Activated CD4-positive, alpha-beta T cell treated with anti-CD3 and anti-CD28 coated beads for 48 hours (primary cell): ENCODE results near the gene C22orf39.
A peak's percentile ranks its signal among the peaks of the same experiment; 100 is the strongest.
"Not testable (repeated sequence)": the region's sequence is repeated elsewhere in the genome, so short reads cannot be mapped to it uniquely, and the experiment has no call there.

ENCODE experiments used
- DNase-seq: peaks from one replicate; pipeline ENCODE4 v3.0.0-alpha.2; 2020

The C22orf39 gene

DNA sequence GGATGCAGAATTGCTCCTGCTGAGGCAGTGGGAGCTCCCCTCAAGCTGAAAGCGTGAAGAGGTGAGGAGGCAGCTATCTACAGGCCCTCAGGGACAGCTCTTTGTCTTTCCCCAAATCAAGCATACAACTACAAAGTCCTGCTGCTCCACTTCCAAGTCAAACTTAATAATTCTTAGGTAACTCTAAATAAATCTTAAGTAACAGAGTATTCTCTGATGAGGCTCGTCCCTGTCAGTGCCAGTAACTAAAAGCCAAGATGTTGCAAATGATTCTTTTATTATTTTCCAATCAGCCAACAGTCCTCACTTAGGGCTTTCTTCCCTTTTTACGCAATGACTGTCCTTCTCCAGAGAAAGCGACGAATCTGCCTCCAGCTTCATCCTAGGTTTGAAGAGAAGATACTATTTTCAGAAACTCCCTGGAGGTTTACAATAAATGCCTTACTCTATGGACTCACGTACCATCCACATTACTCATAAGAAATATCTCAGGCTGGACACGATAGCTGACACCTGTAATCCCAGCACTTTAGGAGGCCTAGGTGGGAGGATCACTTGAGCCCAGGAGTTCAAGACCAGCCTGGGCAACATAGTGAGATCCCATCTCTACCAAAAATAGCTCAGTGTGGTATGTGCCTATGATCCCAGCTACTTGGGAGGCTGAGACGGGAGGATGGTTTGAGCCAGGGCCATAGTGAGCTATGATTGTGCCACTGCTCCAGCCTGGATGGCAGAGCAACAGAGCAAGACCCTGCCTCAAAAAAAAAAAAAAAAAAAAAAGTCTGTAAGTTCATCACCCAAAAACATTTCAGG, 3.1 kb upstream of the C22orf39 start:
- DNase-seq = no peak

DNA sequence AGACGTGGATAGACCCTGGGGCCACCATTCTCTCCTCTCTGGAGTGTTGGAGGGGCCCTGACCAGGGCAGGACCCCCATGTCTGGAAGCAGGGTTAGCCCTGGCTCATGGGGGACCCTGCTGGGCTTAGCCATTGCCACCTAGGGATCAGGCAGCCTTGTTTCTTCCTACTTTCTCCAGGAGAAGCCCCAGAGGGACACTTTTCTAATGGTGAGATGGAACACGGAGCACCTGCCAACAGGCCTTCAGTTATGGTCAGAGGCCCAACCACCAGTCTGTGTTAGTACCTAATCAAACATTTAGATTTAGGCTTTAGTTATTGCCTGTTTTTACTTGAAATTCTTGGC, 1.9 kb upstream of the C22orf39 start:
- no peak for DNase-seq

DNA sequence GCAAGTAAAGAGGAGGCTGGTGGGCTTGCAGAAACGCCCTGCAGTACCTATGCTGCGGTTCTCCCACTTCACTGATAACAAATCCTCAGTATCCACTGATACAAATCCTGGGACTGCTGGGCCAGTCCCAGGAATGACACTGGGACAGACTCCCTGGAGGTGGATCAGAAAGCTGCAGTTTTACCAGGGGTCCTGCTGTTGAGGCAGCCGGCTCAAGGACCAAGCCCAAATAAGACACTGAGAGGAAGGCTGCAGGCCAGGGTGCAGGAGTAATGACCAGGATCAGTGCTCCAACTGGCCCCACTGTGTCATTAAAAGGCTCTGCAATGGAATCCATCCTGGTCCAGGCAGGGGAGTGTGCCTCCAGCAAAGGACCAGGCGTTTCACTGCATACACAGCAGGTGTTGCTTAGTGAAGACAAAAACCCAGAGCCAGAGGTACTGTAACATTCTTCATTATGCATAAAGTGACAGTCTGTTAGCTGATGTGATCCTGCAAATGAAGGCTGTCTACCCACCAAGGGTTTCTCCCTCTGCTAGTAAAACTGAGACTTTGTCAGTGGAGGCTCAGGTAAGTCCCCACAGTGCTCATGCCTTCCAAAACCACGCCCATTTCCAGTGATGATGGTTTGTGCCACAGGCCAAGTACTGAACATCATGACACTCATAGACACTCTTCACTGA, 1.4 kb upstream of the C22orf39 start:
- peak; percentile 76 for DNase-seq

DNA sequence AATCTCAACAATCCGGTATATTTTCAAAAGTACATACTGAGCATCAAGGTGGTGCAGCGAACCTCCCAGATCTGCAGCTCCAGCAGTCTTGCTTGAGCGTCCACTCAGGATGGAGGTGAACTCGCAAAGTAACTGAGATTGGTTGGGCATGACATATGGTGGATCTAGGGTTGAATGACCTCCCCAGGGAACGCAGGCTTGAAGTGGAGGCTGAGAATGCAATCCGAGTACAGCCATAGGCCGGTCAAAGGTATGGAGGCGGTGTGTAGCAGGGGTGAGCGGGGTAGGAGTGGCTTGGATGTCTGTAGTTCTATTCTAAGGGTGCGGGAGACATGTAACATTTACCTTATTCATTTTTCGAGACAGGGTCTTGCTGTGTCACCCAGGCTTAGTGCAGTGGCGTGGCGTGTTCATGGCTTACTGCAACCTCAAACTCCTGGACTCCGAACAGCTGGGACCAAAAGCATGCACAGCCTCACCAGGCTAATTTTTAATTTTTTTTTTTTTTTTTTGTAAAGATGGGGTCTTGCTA, 631 bp upstream of the C22orf39 start:
- peak; percentile 35 for DNase-seq

DNA sequence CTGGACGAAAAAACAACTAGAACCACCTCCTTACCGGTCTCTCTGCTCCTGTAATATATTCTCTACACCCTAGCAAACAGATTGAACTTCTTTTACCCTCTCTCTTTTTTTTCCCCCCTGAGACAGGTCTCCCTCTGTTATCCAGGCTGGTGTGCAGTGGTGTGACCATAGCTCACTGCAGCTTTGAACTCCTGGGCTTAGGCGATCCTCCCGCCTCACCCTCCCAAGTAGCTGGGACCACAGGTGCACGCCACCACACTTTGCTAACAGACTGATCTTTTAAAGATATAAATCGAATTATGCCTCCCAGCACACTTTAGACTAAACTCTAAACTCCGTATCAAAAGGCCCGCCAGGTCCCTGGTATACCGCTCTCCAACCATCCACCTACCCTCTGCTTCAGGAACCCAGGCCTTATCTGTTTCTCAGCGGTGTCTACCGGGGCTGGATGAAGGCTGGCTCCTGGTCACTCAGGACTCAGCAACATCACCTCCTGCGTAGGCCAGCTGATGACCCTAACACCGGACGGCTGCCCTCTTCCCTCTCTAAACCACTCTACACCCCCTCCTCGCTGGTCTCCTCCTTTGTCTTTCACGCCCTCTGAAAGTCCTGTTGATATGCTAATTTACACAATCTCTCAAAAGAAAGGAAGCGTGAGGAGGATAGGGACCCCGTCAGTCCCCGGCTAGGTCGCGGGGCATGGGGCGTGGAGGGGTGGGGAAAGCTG, 745 bp downstream of the C22orf39 start:
- DNase-seq = no peak

DNA sequence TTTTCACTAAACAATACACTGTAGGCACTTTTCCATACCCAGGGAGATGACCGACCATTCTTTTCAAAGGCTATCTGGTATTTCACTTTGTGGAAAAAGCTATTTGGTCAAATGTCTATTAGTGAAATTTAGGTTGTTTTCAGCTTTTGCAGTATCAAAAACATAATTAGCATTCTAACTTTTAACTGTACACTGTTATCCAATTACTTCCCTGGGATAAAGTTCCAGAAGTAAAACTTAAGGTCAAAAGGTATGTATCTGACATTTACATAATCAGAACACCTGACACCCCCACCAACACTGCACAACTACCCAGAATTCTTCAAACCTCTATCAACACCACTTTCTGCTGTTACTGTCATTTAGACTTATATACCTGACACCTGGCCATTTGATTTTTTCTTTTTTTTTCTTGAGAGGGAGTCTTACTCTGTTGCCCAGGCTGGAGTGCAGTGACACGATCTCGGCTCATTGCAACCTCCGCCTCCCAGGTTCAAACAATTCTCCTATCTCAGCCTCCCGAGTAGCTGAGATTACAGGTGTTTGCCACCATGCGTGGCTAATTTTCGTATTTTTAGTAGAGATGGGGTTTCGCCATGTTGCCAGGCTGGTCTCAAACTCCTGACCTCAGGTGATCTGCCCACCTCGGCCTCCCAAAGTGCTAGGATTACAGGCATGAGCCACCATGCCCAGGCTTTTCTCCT, 2.1 kb downstream of the C22orf39 start:
- not testable (repeated sequence) for DNase-seq

DNA sequence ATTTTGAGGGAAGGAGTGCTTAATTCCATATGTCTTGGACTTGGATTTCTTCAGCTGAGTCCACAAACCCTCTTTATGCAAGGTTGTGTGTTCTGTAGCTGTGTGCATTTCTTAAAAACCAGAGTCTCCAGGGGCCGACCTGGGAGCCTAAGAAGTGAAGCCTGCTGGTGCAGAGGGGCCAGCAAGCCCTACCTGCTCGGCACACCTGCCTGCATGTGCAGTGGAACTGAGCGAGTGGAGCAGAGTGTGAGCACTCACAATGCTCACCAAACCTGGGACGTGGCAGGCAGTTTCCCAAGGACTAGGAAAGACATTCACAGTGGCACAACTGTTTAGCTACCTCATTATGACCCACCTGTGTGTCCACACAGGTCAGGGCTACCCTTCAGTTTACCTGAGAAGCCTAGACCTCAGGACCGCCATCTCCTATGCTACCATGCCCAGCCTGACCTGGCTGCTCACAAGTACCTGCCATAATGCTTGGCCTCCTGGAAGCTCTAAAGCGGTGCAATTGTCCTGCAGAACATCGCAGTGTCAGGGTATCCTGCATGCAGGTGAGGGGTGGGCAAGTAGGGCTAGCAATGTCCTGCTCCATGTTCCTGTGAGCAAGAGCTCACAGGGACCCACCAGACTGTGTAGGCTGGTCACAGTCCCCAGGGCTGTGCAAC, 3.8 kb downstream of the C22orf39 start:
- no peak for DNase-seq

DNA sequence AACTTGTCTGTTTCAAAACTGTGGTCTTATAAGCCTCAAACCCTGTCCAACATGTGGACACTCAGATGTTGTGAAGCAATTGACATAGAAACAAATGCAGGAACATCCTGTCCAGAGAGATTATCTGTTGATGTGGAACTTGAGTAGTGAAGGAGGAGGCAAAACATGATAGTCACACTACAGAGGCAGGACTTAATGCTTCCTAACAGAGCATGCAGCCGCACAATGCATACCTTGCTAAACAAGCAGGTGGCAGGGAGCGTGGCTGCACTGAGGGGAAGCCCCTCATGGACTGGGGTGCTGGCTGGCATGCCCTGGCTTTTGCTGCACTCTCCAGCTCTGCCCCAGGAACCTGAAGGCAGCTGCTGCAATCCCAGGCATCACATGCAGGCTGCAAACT, 5.3 kb downstream of the C22orf39 start:
- no peak for DNase-seq

DNA sequence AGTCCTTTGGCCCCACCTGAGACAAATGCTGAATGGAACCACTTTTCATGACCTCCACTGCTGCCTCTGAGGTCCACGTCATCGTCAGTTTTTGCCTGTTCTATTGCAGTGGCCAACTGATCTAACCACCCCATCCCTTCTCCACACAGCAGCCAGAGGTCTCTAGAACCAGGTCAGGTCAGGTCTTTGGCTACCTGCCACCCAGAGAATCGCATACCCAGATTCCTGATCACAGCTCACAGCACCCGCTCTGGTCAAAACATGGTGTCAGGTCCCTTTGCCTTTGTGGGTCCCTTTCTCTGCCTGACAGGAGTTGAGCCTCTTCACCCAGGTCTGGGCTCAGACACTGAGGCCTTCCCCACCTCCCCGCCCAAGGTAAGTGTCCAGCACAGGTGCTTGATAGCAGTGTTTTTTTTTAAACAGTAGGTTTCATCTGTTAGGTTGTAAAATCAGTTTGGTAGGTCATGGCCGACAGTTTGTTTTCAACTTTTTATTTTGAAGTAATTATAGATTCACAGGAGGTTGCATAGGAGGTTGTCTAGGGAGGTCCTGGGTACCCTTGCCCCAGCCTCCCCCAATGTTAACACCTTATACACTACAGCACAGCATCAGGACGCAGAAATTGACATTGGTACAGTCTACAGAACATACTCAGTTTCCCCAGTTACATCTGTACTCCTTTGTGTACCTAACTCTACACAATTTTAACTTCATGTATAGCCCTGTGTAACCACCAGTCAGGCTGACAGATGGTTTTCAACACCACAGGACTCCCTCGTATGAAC, 6.9 kb downstream of the C22orf39 start:
- DNase-seq = no peak

DNA sequence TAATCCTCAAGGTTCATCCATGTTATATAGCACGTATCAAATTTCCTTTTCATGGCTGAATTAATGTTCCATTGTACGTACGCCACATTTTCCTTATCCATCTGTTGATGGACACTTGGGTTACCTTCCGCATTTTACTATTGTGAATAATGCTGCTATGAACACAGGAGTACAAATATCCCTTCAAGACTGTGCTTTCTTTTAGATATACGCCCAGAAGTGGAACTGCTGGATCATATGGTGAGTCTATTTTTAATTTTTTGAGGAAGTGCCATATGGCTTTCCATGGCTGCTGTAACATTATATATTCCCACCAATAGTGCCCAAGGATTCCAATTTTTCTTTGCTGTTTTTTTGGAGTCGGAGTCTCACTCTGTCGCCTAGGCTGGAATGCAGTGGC, 9.2 kb downstream of the C22orf39 start:
- DNase-seq = no peak

DNA sequence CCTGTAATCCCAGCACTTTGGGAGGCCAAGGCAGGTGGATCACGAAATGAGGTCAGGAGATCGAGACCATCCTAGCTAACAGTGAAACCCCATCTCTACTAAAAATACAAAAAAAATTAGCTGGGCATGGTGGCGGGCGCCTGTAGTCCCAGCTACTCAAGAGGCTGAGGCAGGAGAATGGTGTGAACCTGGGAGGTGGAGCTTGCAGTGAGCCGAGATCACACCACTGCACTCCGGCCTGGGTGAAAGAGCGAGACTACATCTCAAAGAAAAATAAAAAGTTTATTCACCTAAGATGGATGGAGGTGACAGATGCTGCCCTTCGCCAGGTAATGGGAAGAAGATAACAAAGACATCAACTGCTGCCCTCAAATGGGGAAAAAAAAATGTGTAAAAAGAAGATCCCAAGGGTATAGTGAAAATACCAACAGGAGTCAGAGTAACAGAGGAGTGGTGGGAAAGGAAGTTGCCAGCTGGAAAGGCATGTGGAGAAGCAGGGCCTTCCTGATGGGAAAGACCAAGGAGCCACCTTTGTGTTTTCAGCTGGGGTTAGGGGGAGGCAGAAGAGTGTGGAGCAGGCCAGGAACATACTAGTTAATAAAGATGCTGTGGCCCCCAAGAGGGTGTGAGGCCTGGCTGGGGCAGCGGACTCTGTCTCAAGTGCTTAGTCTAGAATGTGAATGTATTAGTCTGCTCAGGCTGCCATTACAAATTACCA, 10.9 kb downstream of the C22orf39 start:
- DNase-seq = not testable (repeated sequence)

DNA sequence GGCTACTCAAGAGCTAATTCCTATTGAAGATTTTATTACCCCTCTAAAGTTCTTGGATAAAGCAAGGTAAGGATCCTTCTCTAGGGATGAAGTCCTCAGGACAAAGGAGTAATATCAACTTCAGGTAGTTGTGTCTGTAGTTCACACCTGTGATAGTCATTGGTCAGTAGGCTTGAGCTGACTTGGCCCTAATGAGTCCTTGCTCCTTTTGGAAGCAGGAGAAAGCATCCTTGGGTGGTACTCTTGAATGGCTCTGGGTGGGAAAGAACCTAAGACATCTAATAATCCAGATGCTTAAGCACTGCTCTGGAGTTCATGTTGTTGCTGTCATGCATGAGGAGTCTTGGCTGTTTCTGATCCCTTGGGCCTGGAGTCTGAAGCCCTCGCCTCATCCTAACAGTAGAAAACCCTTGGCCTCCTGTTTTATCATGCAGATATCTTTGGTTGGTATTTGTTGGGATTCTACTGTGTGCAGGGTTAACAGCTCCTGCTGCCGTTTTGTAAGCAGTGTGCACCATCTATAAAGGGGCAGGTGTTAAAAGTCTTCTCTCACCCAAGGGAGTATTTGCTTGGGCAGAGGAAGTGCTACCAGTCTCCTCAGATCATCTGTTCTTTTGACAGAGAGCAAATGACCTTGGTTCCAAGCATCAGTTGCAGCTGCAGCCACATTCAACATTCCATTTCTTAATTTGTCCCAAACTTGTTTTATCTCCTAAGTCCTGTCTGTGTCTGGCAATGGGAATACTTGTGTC, 12.5 kb downstream of the C22orf39 start:
- no peak for DNase-seq

DNA sequence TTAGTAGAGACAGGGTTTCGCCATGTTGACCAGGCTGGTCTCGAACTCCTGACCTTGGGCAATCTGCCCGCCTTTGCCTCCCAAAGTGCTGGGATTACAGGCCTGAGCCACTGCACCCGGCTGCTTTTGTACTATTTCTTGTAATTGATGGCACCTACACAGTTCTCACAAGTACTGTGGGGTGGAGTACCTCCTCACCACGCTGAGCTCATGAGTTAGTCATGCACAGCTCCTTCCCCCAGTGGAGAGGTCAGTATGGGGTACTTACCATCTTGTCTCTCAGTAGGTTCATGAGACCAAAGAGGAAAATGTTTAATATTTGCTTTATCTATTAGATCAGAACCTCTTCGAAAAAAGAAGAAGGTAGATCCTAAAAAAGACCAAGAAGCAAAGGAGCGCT, 13.1 kb downstream of the C22orf39 start:
- peak; percentile 15 for DNase-seq

DNA sequence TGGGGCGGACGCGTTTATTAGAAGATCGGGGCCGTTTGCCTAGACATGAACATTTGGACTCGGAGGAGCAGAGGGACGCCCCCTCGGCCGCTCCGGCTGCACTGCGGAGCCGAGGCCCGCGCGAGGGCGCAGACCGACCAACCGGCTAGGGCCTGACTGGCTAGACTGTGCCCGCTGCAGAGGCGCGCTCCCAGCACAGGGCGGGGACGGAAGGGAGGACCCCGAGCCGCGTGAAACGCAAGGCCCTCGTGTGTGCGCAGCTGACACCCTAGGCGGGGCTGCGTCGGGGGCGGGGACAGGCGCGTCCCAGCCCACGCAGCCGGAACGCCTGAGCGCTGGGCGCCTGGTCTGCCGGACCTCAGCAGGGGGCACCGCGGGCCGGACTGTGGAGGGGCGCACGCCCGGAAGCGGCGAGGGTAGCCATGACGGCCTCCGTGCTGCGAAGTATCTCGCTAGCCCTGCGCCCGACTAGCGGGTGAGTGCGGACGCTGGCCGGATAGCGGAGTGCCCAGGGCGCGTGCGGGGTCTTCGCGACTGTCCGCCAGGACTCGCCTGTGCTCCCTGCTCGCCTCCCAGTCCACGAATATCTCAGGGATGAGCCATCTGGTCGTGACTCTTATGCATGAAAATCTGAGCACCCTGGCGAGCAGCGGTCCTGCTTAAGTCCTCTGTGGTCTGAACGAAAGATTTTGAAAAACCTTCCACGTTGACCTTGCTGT, 15.2 kb downstream of the C22orf39 start, which contains the start of gene MRPL40:
TSS of gene MRPL40 (plus strand) at position 413 of the 719 bp plus-strand sequence. CDS start at position 423, 10 bp downstream.
- peak; percentile 94 for DNase-seq

DNA sequence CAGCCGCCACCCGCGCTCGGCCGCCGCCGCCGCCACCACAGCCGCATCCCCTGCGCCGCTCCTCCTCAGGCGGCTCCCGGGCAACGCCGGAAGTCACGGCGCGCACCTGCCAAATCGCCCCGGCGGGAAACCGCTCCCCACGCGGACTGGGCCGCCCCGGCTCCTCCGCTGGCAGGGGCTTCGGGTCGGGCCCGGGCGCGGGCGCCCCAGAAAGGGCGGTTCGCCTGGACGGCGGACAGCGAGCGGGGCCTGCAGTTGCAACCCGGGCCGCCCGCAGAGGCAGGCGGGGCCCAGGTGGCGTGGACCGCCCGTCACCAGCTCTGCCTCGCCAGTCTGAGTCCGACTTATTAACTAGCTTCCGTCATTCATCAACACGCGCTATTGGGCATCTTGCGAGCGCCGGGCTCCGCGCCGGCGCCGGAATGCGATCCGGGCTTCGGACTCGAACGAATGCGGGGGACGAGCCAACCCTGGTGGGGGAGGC, 15.8 kb downstream of the C22orf39 start, which contains the start of gene HIRA:
TSS of gene HIRA (minus strand) at position 85 of the 484 bp plus-strand sequence. CDS start 257 bp downstream, outside the sequence.
- peak; percentile 91 for DNase-seq

DNA sequence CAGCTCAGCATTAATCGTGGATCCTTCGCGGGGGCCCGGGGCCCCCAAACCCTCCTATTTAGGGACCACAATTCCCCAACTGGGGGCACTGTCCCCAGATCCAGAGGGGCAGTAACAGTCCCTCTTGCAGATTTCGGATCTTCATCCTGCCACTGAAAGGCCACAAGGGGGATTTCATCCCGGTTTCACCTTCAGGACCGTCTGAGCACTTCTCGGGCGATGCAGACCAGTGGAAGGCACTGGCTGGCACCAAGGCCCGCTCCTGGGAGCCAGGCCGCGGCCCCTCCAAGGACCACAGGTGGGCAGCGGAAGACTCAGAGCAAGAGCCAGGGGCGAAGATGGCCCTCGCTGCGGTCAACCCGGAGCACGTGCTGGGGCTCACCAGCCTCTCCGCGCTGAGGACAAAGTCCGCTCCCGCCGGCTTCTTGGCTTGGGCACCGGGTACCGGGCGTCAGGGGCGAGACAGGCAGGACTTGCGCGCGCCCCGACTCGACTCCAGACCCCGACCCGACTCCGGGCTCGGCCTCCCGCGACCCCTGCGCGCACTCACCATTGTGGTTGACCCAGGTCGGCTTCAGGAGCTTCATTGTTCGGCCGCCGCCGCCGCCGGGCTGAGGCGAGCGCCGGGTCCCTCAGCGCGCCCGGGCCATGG, 16.5 kb downstream of the C22orf39 start:
- peak; percentile 35 for DNase-seq

DNA sequence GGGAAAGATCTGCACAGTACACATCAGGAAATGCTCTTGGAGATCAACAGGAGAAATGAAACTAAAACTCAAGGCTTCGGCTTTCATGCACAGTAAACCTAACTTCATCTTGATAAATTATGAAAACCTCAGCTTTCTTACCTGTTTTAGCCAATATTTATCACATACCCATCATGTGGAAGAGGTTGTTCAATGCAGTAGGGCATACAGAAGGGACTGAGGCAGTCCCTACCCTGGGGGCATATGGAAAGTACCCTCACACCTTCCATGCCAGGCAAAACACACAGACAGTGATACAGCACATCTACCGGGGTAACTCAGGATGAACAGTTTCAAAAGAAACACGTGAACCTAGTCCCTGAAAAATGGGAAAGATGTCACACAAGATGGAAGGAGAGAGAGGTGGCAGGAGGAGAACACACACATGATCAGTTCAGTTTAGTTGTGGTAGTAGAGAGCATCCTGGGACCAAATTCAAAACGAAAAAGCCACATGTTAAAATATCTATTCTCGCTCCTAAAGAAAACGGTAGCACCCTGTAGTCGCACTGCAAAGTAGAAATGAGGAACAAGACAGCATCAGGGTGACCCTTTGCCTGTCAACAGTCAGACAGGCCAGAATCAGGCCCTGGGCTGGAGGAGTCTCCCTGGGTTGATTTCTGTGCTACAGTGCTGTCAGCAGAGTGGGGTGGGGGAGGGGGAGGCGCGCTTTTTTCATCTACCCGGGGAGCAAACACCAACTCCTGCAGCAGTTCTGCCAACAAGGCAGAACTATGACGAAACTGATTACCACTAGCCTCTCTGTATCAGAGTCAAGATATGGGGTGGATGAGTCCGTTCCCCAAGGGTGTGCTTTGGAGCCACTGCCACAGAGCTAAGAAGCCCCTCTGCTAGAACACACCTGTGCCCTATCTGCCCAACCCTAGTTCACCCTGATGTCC, 17.3 kb downstream of the C22orf39 start:
- DNase-seq = peak; percentile 55
